Stimulated activated naive B cell treated with anti-CD40 and anti-IgM and Interleukin-4, amounts not matched to agents 10 μg/mL and 1 μg/mL and 100 μg/mL, for 72 hours (primary cell): ENCODE results near the gene PI4KB.
"Not testable (repeated sequence)": the region's sequence is repeated elsewhere in the genome, so short reads cannot be mapped to it uniquely, and the experiment has no call there.

Experiments
- ATAC-seq, 2 donors: fragments of 150-1000 bp; cut with Tn5 transposase; replicated peaks; 2 replicates each; pipeline ENCODE4 v1.10.0; 2021; ENCODE audit warnings: moderate library complexity in 1 of 2
- DNase-seq: peaks from one replicate; pipeline ENCODE4 v3.0.0; 2021
- H3K27ac Mint-ChIP-seq: one replicate; pipeline ENCODE4 v1.8.0; 2022; ENCODE audit warnings: mild to moderate bottlenecking, mixed read lengths
- H3K27me3 Mint-ChIP-seq, 2 donors: one replicate each; pipeline ENCODE4 v1.8.0; 2022; ENCODE audit warnings: mixed read lengths in 2 of 2
- H3K36me3 Mint-ChIP-seq, 2 donors: one replicate each; pipeline ENCODE4 v1.8.0; 2022; ENCODE audit warnings: mixed read lengths in 2 of 2, mild to moderate bottlenecking in 1 of 2
- H3K4me1 Mint-ChIP-seq, 2 donors: one replicate each; pipeline ENCODE4 v1.8.0; 2022; ENCODE audit warnings: mixed read lengths in 2 of 2, mild to moderate bottlenecking in 1 of 2
- H3K4me3 Mint-ChIP-seq, 2 donors: one replicate each; pipeline ENCODE4 v1.8.0; 2022; ENCODE audit warnings: mild to moderate bottlenecking in 2 of 2, mixed read lengths in 2 of 2, moderate library complexity in 1 of 2
- H3K9me3 Mint-ChIP-seq, 2 donors: one replicate each; pipeline ENCODE4 v1.8.0; 2022; ENCODE audit warnings: mixed read lengths in 2 of 2, mild to moderate bottlenecking in 1 of 2

PI4KB gene

GRCh38 chr1:151284013-151284577, 43.1 kb downstream of the PI4KB start:
- ATAC-seq, result no peak
- no peaks in the 10 kb centered on the region for H3K27me3 Mint-ChIP-seq
- no peak for DNase-seq
- no peaks in the 10 kb centered on the region for H3K9me3 Mint-ChIP-seq
- peak overlapping the region; percentile 99 for H3K27ac Mint-ChIP-seq
- peak overlapping the region; percentile 91 to 98 for H3K4me3 Mint-ChIP-seq
- H3K36me3 Mint-ChIP-seq, result peaks cover 31 to 45% of the 10 kb centered on the region in 2 donors
- H3K4me1 Mint-ChIP-seq, result peaks cover 33 to 55% of the 10 kb centered on the region in 2 donors

- H3K4me3 Mint-ChIP-seq, result peak overlapping the region; percentile 91 to 98
- DNase-seq, result peak; percentile 34
- peak in 1 of 2 donors; percentile 6 for ATAC-seq
- H3K4me1 Mint-ChIP-seq, result peaks cover 29 to 51% of the 10 kb centered on the region in 2 donors
- H3K9me3 Mint-ChIP-seq, result peaks cover 0 to 2% of the 10 kb centered on the region in 2 donors
- peak overlapping the region; percentile 99 for H3K27ac Mint-ChIP-seq
- H3K36me3 Mint-ChIP-seq, result peaks cover 26 to 38% of the 10 kb centered on the region in 2 donors
- no peaks in the 10 kb centered on the region for H3K27me3 Mint-ChIP-seq
Measured at GRCh38 chr1:151282883-151283725, 44.1 kb downstream of the PI4KB start.

- Mint-ChIP-seq H3K36me3 (peaks cover 26 to 36% of the 10 kb centered on the region in 2 donors), H3K27me3 (no peaks in the 10 kb centered on the region), H3K4me1 (peaks cover 36 to 57% of the 10 kb centered on the region in 2 donors), H3K27ac (peak within 1 kb of the TSS; percentile 99), H3K4me3 (peak within 1 kb of the TSS; percentile 91 to 98), H3K9me3 (peaks cover 0 to 2% of the 10 kb centered on the region in 2 donors)
- DNase-seq, result peak; percentile 100
- peak; percentile 86 for ATAC-seq
Measured at GRCh38 chr1:151281969-151282882, 45.0 kb downstream of the PI4KB start, which contains the start of gene ZNF687. Gene ZNF687, plus strand, starts transcription at chr1:151282299. Its CDS starts 3,993 bp downstream, at chr1:151286292.

GRCh38 chr1:151281225-151281968, 45.8 kb downstream of the PI4KB start:
- peak overlapping the region; percentile 99 for H3K27ac Mint-ChIP-seq

GRCh38 chr1:151277249-151277648, 50.0 kb downstream of the PI4KB start:
- Mint-ChIP-seq H3K4me3 (peak overlapping the region; percentile 57 to 61), H3K36me3 (peaks cover 24 to 30% of the 10 kb centered on the region in 2 donors), H3K4me1 (peaks cover 31 to 46% of the 10 kb centered on the region in 2 donors), H3K9me3 (peaks cover 5 to 8% of the 10 kb centered on the region in 2 donors), H3K27me3 (no peaks in the 10 kb centered on the region), H3K27ac (peak overlapping the region; percentile 94)
- peak; percentile 43 to 46 for ATAC-seq
- peak; percentile 69 for DNase-seq

More at GRCh38 chr1:151281225-151281968, 45.8 kb downstream of the PI4KB start:
- H3K36me3 Mint-ChIP-seq, result peaks cover 27 to 35% of the 10 kb centered on the region in 2 donors
- ATAC-seq (peak; percentile 26 to 44), DNase-seq (peak; percentile 94)
- H3K4me1 Mint-ChIP-seq, result peaks cover 41 to 60% of the 10 kb centered on the region in 2 donors
- H3K4me3 Mint-ChIP-seq, result peak overlapping the region; percentile 91 to 98
- H3K9me3 Mint-ChIP-seq, result peaks cover 5 to 7% of the 10 kb centered on the region in 2 donors
- no peaks in the 10 kb centered on the region for H3K27me3 Mint-ChIP-seq

- not testable (repeated sequence) for DNase-seq, H3K4me3 Mint-ChIP-seq, H3K27ac Mint-ChIP-seq, H3K9me3 Mint-ChIP-seq, ATAC-seq, H3K27me3 Mint-ChIP-seq
- peaks cover 32 to 41% of the 10 kb centered on the region in 2 donors for H3K36me3 Mint-ChIP-seq
- H3K4me1 Mint-ChIP-seq, result peaks cover 31 to 46% of the 10 kb centered on the region in 2 donors
Measured at GRCh38 chr1:151275341-151275740, 51.9 kb downstream of the PI4KB start.

- Mint-ChIP-seq H3K4me1 (peaks cover 29 to 37% of the 10 kb centered on the region in 2 donors), H3K9me3 (peaks cover 4 to 8% of the 10 kb centered on the region in 2 donors), H3K4me3 (no peak overlapping the region), H3K36me3 (peaks cover 35 to 45% of the 10 kb centered on the region in 2 donors), H3K27ac (peak overlapping the region; percentile 4), H3K27me3 (no peaks in the 10 kb centered on the region)
- DNase-seq (no peak), ATAC-seq (no peak)
Measured at GRCh38 chr1:151273924-151274466, 53.2 kb downstream of the PI4KB start.

GRCh38 chr1:151267760-151268159, 59.5 kb downstream of the PI4KB start:
- no peak overlapping the region for H3K4me3 Mint-ChIP-seq
- peaks cover 11 to 22% of the 10 kb centered on the region in 2 donors for H3K4me1 Mint-ChIP-seq
- no peak overlapping the region for H3K27ac Mint-ChIP-seq
- ATAC-seq (no peak), DNase-seq (no peak)
- no peaks in the 10 kb centered on the region for H3K27me3 Mint-ChIP-seq
- no peaks in the 10 kb centered on the region for H3K9me3 Mint-ChIP-seq
- peaks cover 53 to 64% of the 10 kb centered on the region in 2 donors for H3K36me3 Mint-ChIP-seq

- no peaks in the 10 kb centered on the region for H3K9me3 Mint-ChIP-seq
- DNase-seq (no peak), ATAC-seq (no peak)
- no peaks in the 10 kb centered on the region for H3K27me3 Mint-ChIP-seq
- peaks cover 11 to 31% of the 10 kb centered on the region in 2 donors for H3K4me1 Mint-ChIP-seq
- H3K4me3 Mint-ChIP-seq, result no peak overlapping the region
- peaks cover 57 to 66% of the 10 kb centered on the region in 2 donors for H3K36me3 Mint-ChIP-seq
- H3K27ac Mint-ChIP-seq, result no peak overlapping the region
Measured at GRCh38 chr1:151266821-151267220, 60.4 kb downstream of the PI4KB start.

- H3K36me3 Mint-ChIP-seq, result peaks cover 52 to 61% of the 10 kb centered on the region in 2 donors
- no peak overlapping the region for H3K4me3 Mint-ChIP-seq
- H3K27me3 Mint-ChIP-seq, result no peaks in the 10 kb centered on the region
- ATAC-seq (no peak), DNase-seq (no peak)
- H3K4me1 Mint-ChIP-seq, result peaks cover 11 to 31% of the 10 kb centered on the region in 2 donors
- H3K9me3 Mint-ChIP-seq, result no peaks in the 10 kb centered on the region
- H3K27ac Mint-ChIP-seq, result peak overlapping the region; percentile 67
Measured at GRCh38 chr1:151266315-151266714, 60.9 kb downstream of the PI4KB start.

GRCh38 chr1:151265446-151266236, 61.6 kb downstream of the PI4KB start:
- Mint-ChIP-seq H3K9me3 (no peaks in the 10 kb centered on the region), H3K36me3 (peaks cover 51 to 59% of the 10 kb centered on the region in 2 donors), H3K27ac (peak overlapping the region; percentile 67), H3K27me3 (no peaks in the 10 kb centered on the region), H3K4me1 (peaks cover 11 to 31% of the 10 kb centered on the region in 2 donors), H3K4me3 (no peak overlapping the region)
- ATAC-seq (no peak), DNase-seq (no peak)

GRCh38 chr1:151259351-151259750, 67.9 kb downstream of the PI4KB start:
- Mint-ChIP-seq H3K9me3 (no peaks in the 10 kb centered on the region), H3K36me3 (peaks cover 33 to 45% of the 10 kb centered on the region in 2 donors), H3K4me3 (no peak overlapping the region), H3K27ac (no peak overlapping the region), H3K4me1 (peaks cover 20 to 55% of the 10 kb centered on the region in 2 donors), H3K27me3 (no peaks in the 10 kb centered on the region)
- ATAC-seq (no peak), DNase-seq (no peak)
